ENCODE results near the gene SERP1.

SERP1 gene

GRCh38 chr3:150544041-150544440 lies 2.3 kb downstream of the SERP1 start:
- Histone ChIP-seq H3K27ac (ENCODE audit: low read length, poor library complexity, severe bottlenecking) (no peak overlapping the region), H3K4ac (ENCODE audit: low read depth in 1 of 2, low read length in 2 of 2) (no peak overlapping the region), H2AFZ (ENCODE audit: low read depth, low read length) (no peak overlapping the region), H3K79me1 (replicated peaks; ENCODE audit: low read length, poor library complexity, severe bottlenecking) (peaks cover 4% of the 10 kb centered on the region), H4K91ac (ENCODE audit: low read length) (no peak overlapping the region), H2BK15ac (ENCODE audit: low read depth, poor library complexity, severe bottlenecking) (no peak overlapping the region), H3K4me1 (ENCODE audit: control insufficient read depth, insufficient read depth, low read depth, low read length) (no peaks in the 10 kb centered on the region), H3K18ac (ENCODE audit: low read depth in 1 of 2, low read length in 2 of 2) (no peak overlapping the region), H3K4me3 (ENCODE audit: insufficient read depth in 1 of 2, low read depth in 1 of 2, low read length in 2 of 2) (peak overlapping the region in 1 of 2 experiments; percentile 94), H3K9ac (ENCODE audit: low read length) (peak overlapping the region; percentile 94), H2BK5ac (ENCODE audit: low read depth, low read length, poor library complexity, severe bottlenecking) (no peak overlapping the region), H4K8ac (ENCODE audit: low read length) (no peak overlapping the region), H3K9me3 (ENCODE audit: control insufficient read depth, low read length) (no peaks in the 10 kb centered on the region), H3K36me3 (ENCODE audit: control insufficient read depth in 1 of 2, insufficient read depth in 2 of 2, low read depth in 1 of 2, low read length in 2 of 2) (peaks cover 0 to 33% of the 10 kb centered on the region in 2 experiments), H2BK120ac (ENCODE audit: low read depth, low read length) (no peak overlapping the region), H2BK12ac (ENCODE audit: low read length in 2 of 2) (no peak overlapping the region), H3K4me2 (ENCODE audit: low read length, poor library complexity, severe bottlenecking) (no peak overlapping the region), H2AK5ac (ENCODE audit: low read length, severe bottlenecking) (no peak overlapping the region), H3K27me3 (ENCODE audit: control insufficient read depth in 1 of 2, insufficient read depth in 1 of 2, low read length in 2 of 2) (no peaks in the 10 kb centered on the region), H3K23ac (ENCODE audit: low read length in 2 of 2) (no peak overlapping the region), H3K14ac (ENCODE audit: low read length in 2 of 2) (no peak overlapping the region)
- peak; percentile 67 for DNase-seq

DNA sequence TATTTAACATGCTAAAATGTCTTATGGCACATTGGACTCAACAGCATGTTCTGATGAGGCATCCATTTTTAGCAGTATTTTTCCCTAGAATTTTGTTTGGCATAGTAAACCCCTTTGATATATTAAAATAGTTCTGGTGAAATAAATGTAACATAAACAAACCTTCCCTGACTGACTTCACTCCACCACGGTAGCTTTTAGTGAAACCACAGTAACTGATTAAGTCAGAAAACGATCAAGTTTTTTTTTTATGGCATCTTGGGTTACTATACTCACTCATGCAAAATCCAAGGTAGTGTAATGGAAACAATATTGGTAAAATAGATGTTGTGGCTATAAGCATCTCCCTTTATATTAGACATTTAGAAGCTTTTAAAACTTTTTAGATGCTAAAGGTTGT lies 2.8 kb downstream of the SERP1 start:
- WGBS = 94% methylated on average over 2 of the region's 2 CpGs
- Histone ChIP-seq H2BK15ac (ENCODE audit: low read depth, poor library complexity, severe bottlenecking) (no peak overlapping the region), H2AFZ (ENCODE audit: low read depth, low read length) (no peak overlapping the region)

DNA sequence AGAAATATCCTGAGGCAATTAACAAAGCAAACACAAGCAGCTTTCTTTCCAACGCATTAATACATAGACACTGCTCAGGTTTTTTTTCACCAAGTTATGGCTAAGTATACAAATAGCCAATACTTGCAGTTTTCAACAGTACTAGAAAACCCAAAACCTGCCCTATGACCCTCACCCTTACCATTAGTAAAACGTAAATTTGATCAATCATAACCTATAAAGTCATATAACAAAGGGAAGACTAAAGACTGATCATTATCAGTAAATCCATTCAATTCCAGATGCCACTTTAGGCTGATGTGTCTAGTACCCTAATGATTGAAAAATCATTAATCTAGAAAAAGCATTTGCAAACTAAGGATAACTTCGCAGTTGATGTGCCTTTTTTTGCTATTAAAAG lies 3.2 kb downstream of the SERP1 start:
- Histone ChIP-seq H3K36me3 (ENCODE audit: control insufficient read depth in 1 of 2, insufficient read depth in 2 of 2, low read depth in 1 of 2, low read length in 2 of 2) (peaks cover 0 to 33% of the 10 kb centered on the region in 2 experiments), H2BK120ac (ENCODE audit: low read depth, low read length) (no peak overlapping the region), H3K79me1 (replicated peaks; ENCODE audit: low read length, poor library complexity, severe bottlenecking) (peaks cover 3% of the 10 kb centered on the region), H4K91ac (ENCODE audit: low read length) (no peak overlapping the region), H2BK12ac (ENCODE audit: low read length in 2 of 2) (no peak overlapping the region), H3K14ac (ENCODE audit: low read length in 2 of 2) (no peak overlapping the region), H4K8ac (ENCODE audit: low read length) (no peak overlapping the region), H3K27me3 (ENCODE audit: control insufficient read depth in 1 of 2, insufficient read depth in 1 of 2, low read length in 2 of 2) (no peaks in the 10 kb centered on the region), H2AFZ (ENCODE audit: low read depth, low read length) (no peak overlapping the region), H3K4me1 (ENCODE audit: control insufficient read depth, insufficient read depth, low read depth, low read length) (no peaks in the 10 kb centered on the region), H3K18ac (ENCODE audit: low read depth in 1 of 2, low read length in 2 of 2) (no peak overlapping the region), H3K9ac (ENCODE audit: low read length) (no peak overlapping the region), H2BK15ac (ENCODE audit: low read depth, poor library complexity, severe bottlenecking) (no peak overlapping the region), H3K23ac (ENCODE audit: low read length in 2 of 2) (no peak overlapping the region), H3K4me3 (ENCODE audit: insufficient read depth in 1 of 2, low read depth in 1 of 2, low read length in 2 of 2) (no peak overlapping the region), H2BK5ac (ENCODE audit: low read depth, low read length, poor library complexity, severe bottlenecking) (no peak overlapping the region), H3K27ac (ENCODE audit: low read length, poor library complexity, severe bottlenecking) (no peak overlapping the region), H3K9me3 (ENCODE audit: control insufficient read depth, low read length) (no peaks in the 10 kb centered on the region), H2AK5ac (ENCODE audit: low read length, severe bottlenecking) (no peak overlapping the region), H3K4me2 (ENCODE audit: low read length, poor library complexity, severe bottlenecking) (no peak overlapping the region), H3K4ac (ENCODE audit: low read depth in 1 of 2, low read length in 2 of 2) (no peak overlapping the region)
- no peak for DNase-seq
- 94% methylated on average over 2 of the region's 3 CpGs for WGBS

More for the DNA sequence above, 2.8 kb downstream of the SERP1 start:
- H2BK120ac ChIP-seq (ENCODE audit: low read depth, low read length) = no peak overlapping the region
- H2AK5ac ChIP-seq (ENCODE audit: low read length, severe bottlenecking) = no peak overlapping the region
- no peak overlapping the region for H3K18ac ChIP-seq (ENCODE audit: low read depth in 1 of 2, low read length in 2 of 2)
- H3K4ac ChIP-seq (ENCODE audit: low read depth in 1 of 2, low read length in 2 of 2) = no peak overlapping the region
- peak overlapping the region; percentile 94 for H3K9ac ChIP-seq (ENCODE audit: low read length)
- H3K4me2 ChIP-seq (ENCODE audit: low read length, poor library complexity, severe bottlenecking) = no peak overlapping the region
- peaks cover 4% of the 10 kb centered on the region for H3K79me1 ChIP-seq (replicated peaks; ENCODE audit: low read length, poor library complexity, severe bottlenecking)
- H3K4me3 ChIP-seq (ENCODE audit: insufficient read depth in 1 of 2, low read depth in 1 of 2, low read length in 2 of 2) = no peak overlapping the region
- H4K8ac ChIP-seq (ENCODE audit: low read length) = no peak overlapping the region
- H3K9me3 ChIP-seq (ENCODE audit: control insufficient read depth, low read length) = no peaks in the 10 kb centered on the region
- H2BK5ac ChIP-seq (ENCODE audit: low read depth, low read length, poor library complexity, severe bottlenecking) = no peak overlapping the region
- DNase-seq = no peak
- H3K4me1 ChIP-seq (ENCODE audit: control insufficient read depth, insufficient read depth, low read depth, low read length) = no peaks in the 10 kb centered on the region
- H3K27me3 ChIP-seq (ENCODE audit: control insufficient read depth in 1 of 2, insufficient read depth in 1 of 2, low read length in 2 of 2) = no peaks in the 10 kb centered on the region
- no peak overlapping the region for H3K14ac ChIP-seq (ENCODE audit: low read length in 2 of 2)
- H3K36me3 ChIP-seq (ENCODE audit: control insufficient read depth in 1 of 2, insufficient read depth in 2 of 2, low read depth in 1 of 2, low read length in 2 of 2) = peaks cover 0 to 33% of the 10 kb centered on the region in 2 experiments
- H2BK12ac ChIP-seq (ENCODE audit: low read length in 2 of 2) = no peak overlapping the region
- no peak overlapping the region for H4K91ac ChIP-seq (ENCODE audit: low read length)
- H3K27ac ChIP-seq (ENCODE audit: low read length, poor library complexity, severe bottlenecking) = no peak overlapping the region
- H3K23ac ChIP-seq (ENCODE audit: low read length in 2 of 2) = no peak overlapping the region

DNA sequence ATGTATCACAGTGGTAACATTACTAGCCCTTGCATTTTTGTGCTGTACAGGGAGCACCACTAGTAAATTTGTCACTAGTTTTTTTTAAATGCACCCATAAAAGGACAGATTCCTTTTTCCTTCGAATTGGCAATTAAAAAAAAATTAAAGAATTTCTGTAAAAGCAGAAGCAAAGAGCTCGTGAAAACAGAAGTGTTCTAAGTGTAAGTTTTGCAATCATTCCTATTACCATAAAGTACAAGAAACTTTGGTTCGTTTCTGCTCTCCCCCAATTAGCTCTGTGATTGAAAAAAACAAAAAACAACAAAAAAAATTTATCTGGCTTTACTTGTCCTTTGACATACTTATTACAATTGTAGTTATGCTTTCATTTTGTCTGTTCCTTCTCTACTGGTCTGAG lies 5.3 kb downstream of the SERP1 start:
- Histone ChIP-seq H3K4me3 (ENCODE audit: insufficient read depth in 1 of 2, low read depth in 1 of 2, low read length in 2 of 2) (no peak overlapping the region), H2BK12ac (ENCODE audit: low read length in 2 of 2) (no peak overlapping the region)
- WGBS = 100% methylated on average over 2 of the region's 3 CpGs

More for the DNA sequence above, 5.3 kb downstream of the SERP1 start:
- H2AK5ac ChIP-seq (ENCODE audit: low read length, severe bottlenecking) = no peak overlapping the region
- H2BK15ac ChIP-seq (ENCODE audit: low read depth, poor library complexity, severe bottlenecking) = no peak overlapping the region
- no peaks in the 10 kb centered on the region for H3K4me1 ChIP-seq (ENCODE audit: control insufficient read depth, insufficient read depth, low read depth, low read length)
- H3K9ac ChIP-seq (ENCODE audit: low read length) = no peak overlapping the region
- H4K8ac ChIP-seq (ENCODE audit: low read length) = no peak overlapping the region
- H3K14ac ChIP-seq (ENCODE audit: low read length in 2 of 2) = no peak overlapping the region
- peaks cover 0 to 33% of the 10 kb centered on the region in 2 experiments for H3K36me3 ChIP-seq (ENCODE audit: control insufficient read depth in 1 of 2, insufficient read depth in 2 of 2, low read depth in 1 of 2, low read length in 2 of 2)
- H2AFZ ChIP-seq (ENCODE audit: low read depth, low read length) = no peak overlapping the region
- no peak overlapping the region for H3K4ac ChIP-seq (ENCODE audit: low read depth in 1 of 2, low read length in 2 of 2)
- H2BK120ac ChIP-seq (ENCODE audit: low read depth, low read length) = no peak overlapping the region
- H4K91ac ChIP-seq (ENCODE audit: low read length) = no peak overlapping the region
- peaks cover 3% of the 10 kb centered on the region for H3K79me1 ChIP-seq (replicated peaks; ENCODE audit: low read length, poor library complexity, severe bottlenecking)
- no peak overlapping the region for H3K27ac ChIP-seq (ENCODE audit: low read length, poor library complexity, severe bottlenecking)
- no peak overlapping the region for H3K4me2 ChIP-seq (ENCODE audit: low read length, poor library complexity, severe bottlenecking)
- H3K23ac ChIP-seq (ENCODE audit: low read length in 2 of 2) = no peak overlapping the region
- DNase-seq = no peak
- no peak overlapping the region for H2BK5ac ChIP-seq (ENCODE audit: low read depth, low read length, poor library complexity, severe bottlenecking)
- no peaks in the 10 kb centered on the region for H3K27me3 ChIP-seq (ENCODE audit: control insufficient read depth in 1 of 2, insufficient read depth in 1 of 2, low read length in 2 of 2)
- no peaks in the 10 kb centered on the region for H3K9me3 ChIP-seq (ENCODE audit: control insufficient read depth, low read length)
- H3K18ac ChIP-seq (ENCODE audit: low read depth in 1 of 2, low read length in 2 of 2) = no peak overlapping the region
